ENCODE measurements around the gene SAMD10.
A peak's percentile ranks its signal among the peaks of the same experiment; 100 is the strongest.
"Not testable (repeated sequence)": the region's sequence is repeated elsewhere in the genome, so short reads cannot be mapped to it uniquely, and the experiment has no call there.

SAMD10 gene

DNA sequence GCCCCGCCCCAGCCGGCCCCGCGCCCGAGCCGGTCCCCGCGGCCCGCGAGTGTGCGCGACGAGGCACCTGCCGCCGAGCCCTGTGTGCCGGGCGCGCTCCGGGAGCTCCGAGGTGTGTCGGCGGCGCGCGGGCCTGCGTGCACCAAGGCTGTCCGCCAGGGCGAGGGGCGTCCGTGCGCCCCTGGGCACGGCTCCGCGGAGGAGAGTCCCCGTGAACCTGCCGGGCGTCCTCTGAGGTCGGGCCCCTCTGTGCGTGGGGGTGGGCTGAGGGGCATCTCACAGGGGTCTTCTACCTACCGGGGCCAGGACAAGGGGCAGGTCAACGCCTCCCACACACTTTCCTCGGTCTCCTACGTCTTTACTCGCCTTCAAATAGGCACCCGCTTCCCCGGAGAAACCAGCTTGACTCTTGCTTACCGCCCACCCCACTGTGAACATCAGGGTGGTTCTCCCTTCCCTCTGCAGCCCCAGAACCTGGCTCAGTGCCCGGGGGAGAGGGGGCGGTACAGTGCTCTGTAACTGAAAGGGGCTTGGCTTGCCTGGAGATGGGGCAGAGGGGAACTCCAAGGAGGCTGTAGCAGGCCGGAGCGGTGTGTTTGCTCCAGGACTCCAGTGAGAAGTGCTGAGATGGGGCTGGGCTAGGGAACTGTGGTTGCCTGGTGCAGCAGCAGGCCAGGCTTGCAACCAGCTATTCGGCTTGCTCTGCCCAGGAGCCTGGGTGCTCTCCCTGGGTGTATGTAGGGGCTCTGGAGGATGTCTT, at the start of gene SAMD10:
TSS of gene SAMD10 (minus strand) at position 86 of the 760 bp plus-strand sequence. CDS start 175 bp downstream, outside the sequence.
- DNase-seq: no peak

DNA sequence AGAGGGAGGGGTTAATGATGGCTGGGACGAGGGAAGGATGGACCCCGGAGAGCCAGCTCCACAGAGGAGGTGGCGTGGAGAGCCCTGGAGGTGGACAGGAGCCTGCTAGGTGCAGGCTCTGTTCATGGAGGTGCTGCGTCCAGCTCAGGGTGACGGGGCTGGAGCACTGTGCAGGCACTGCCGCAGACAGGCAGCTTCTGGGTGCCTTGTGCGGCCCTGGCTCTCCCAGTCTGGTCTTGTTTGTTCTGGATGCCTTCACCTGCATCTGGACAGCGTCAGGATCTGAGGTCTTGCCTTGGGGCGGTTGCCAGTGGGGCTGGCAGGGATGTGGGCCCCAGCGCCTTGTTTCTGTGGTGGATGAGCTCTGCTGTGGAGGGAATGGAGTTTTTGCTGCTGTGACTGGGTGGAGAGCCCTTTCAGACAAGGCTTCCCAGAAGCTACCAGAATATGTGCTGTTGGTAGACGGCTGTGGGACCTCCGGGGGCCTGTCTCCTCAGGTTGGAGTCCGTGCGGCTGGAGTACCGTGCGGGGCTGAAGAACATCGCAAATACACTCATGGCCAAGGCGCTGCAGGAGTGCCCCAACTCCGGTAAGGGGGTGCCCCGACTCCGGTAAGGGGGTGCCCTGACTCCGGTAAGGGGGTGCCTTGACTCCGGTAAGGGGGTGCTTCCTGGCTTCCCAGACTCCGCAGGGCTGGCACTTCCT, 48.7 kb upstream of the SAMD10 start:
- no peak for DNase-seq

DNA sequence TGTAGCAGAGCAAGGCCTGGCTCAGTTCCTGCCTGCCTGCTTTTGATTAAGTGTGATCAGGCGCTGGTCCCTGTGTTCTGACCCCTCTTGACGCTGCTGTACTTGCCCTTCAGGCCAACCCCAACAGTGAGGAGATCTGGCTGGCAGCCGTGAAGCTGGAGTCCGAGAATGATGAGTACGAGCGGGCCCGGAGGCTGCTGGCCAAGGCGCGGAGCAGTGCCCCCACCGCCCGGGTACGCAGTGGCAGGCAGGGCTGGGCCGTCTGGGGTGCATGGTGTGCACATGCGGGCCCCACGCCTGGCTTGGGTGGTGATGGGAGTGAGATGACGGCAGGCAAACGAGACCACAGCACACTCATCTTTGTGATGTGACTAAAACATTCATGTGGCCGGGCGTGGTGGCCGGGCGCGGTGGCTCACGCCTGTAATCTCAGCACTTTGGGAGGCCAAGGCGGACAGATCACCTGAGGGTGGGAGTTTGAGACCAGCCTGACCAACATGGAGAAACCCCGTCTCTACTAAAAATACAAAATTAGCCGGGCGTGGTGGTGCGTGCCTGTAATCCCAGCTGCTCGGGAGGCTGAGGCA, 46.5 kb upstream of the SAMD10 start:
- no peak for DNase-seq

DNA sequence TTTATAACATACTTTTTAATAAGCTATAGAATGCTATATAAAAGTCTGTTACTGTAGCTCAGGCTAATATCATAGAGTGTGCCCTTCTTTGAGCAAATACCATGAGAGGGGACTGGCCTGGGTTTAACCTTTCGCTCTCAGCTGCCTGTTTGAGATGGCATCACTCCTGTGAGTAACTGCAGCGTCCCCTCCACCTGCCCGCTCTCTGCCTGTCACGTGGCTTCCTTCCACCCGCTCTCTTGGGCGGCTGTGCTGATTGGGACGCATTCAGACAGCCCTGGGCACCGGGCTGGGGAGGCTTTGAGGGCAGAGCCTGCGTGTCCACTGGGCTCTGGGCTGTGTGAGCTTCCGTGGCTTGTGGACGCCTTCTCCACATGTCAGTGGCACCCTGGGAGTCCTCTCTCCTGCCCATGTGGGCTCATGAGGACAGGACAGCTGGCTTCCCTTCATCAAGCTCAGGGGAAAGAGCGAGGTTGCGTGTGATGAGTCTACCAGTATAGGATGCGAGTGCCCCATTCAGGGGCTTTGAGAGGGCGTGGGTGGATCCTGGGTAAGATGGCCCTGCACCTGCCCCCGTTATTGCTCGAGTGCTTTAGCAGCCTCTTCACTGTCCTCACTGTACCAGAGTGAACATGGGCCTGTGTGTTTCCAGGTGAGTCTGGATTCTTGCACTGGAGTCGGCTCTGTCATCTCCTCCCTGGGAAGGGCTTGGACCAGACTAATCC, 45.8 kb upstream of the SAMD10 start:
- no peak for DNase-seq

DNA sequence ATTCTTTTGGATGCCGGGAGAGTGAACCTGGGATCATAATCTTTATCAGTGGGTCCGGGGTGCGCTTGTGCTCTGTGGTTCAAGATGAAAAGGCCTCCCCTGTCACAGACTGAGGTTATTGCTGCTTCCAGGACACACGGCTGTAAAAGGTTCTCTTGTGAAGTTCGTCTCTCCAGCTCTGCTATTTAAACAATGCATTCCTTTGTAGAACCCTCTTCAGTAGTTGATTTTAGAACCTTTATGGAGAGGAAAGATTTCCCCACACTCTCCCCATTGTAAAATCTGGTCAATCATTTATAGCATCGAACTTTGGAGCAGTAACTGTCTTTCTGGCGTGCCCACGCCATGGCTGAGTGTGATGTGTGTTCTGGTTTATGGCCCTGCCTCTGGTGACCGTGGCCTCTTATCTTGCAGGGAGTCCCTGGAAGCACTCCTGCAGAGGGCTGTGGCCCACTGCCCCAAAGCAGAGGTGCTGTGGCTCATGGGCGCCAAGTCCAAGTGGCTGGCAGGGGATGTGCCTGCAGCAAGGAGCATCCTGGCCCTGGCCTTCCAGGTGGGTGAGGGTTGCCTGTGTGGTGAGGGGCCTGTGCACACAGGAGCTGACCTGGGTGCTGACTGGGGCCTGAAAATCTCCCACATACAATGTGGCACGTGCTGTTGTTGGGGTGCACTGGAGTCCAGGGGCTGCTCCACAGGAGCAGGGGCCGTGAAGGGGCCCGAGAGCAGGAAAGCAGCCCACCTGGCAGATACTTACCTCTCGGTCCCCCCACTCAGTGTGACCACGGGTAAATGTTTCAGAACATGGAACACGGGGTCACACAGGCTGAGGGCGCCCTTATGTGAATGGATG, 44.9 kb upstream of the SAMD10 start:
- DNase-seq: no peak

DNA sequence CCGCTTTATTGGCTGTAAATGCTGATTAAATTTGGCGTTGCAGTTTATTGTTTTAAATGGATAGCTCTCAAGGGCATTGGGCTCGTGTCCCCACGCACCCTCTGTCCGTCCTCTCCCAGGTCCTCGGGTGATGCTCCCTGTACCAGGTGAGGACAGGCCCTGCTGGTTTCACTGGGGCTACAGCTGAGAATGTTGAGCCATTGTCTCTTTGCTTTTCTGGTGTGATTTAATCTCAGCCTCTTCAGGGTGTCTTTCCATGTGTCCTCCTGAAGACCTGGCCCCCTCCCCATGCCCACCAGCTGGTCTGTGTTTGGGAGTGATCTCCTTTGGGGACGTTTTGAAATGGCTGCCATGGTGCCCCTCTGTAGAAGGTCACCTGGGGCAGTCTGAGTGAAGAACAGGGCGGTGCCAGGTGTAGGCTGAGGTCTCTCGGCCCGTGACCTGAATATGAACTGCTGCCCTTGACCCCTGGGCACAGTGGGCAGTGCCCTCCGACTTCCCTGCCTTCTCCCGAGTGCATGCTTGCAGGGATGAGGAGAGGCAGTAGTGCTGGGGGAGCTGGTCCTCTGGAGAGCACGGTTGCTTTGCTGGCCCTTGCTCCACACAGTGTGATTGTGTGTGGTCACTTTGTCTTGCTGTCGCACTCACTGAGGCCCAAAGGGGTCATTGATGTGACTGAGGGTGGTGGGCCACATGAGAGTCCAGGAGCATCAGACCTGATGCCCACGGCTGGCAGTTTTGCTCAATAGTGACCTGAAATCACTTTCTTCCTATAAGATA, 44.1 kb upstream of the SAMD10 start:
- DNase-seq: no peak

DNA sequence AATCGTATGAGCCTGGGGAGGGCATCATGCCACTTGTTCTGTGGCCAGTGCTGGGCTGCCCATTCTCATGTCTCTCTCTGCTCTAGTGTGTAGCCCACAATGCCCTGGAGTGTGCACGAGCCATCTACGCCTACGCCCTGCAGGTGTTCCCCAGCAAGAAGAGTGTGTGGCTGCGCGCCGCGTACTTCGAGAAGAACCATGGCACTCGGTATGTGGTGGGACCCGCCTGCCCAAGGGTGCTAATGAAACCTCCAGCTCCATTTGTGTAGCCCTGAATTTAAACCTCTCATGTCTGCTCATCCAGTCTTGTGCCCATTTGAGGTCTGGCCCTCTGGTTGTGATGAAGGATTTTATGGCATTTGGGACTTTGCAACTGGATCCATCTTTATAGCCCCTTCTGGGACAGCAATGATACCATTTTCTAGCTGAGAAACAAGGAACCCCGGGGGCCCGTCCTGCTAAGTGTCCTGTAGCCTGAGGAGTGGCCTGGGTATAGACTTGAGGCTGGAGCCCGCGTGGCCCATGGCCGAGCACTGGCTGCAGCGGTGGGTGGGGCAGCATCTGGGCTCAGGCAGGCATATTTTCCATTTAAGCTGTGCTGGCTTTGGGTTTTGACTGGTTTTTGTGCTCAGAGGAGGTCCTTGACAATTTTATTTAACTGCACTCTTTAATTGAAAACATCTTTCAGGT, 43.4 kb upstream of the SAMD10 start:
- DNase-seq: no peak

DNA sequence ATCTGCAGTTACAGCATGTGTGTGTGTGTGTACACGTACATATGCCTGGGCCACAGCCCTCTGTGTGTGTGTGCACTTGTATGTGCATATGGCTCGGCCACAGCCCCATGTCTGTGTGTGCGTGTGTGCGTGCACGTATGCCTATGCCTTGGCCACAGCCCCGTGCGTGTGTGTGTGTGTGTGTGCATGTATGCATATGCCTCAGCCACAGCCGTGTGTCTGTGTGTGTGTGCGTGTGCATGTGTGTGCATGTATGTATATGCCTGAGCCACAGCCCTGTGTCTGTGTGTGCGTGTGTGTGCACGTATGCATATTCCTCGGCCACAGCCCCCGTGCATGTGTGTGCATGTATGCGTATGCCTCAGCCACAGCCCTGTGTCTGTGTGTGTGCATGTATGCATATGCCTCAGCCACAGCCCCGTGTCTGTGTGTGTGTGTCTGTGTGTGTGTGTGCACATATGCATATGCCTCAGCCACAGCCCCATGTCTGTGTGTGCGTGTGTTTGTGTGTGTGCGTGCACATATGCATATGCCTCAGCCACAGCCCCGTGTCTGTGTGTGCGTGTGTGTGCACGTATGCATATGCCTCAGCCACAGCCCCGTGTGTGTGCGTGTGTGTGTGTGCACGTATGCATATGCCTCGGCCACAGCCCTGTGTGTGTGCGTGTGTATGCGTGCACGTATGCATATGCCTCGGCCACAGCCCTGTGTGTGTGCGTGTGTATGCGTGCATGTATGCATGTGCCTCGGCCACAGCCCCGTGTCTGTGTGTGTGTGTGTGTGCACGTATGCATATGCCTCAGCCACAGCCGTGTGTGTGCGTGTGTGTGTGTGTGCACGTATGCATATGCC, 41.9 kb upstream of the SAMD10 start:
- DNase-seq: no peak

DNA sequence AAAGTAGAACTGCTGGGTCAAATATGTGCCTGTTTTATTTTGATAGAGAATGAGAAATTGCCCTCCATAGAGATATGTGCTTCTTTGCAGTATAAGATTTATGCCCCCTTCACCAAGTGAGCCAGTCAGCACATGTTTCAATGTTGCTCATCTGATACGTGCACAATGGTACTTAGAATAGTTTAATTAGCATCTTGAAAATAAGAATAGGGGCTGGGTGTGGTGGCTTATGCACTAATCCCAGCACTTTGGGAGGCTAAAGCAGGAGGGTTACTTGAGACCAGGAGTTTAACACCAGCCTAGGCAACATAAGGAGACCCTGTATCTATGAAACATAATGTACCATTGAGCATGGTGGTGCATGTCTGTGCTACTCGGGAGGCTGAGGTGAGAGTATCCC, 36.2 kb upstream of the SAMD10 start:
- no peak for DNase-seq

DNA sequence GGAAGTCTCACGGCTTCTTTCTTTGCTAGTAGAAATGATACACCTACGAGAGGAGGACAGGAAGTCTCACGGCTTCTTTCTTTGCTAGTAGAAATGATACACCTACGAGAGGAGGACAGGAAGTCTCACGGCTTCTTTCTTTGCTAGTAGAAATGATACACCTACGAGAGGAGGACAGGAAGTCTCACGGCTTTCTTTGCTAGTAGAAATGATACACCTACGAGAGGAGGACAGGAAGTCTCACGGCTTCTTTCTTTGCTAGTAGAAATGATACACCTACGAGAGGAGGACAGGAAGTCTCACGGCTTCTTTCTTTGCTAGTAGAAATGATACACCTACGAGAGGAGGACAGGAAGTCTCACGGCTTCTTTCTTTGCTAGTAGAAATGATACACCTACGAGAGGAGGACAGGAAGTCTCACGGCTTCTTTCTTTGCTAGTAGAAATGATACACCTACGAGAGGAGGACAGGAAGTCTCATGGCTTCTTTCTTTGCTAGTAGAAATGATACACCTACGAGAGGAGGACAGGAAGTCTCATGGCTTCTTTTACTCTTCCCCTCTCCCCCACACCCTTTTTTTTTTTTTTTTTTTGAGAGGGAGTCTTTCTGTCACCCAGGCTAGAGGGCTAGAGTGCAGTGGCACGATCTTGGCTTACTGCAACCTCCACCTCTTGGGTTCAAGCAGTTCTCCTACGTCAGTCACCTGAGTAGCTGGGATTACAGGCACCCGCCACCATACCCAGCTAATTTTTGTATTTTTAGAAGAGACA, 33.1 kb upstream of the SAMD10 start:
- not testable (repeated sequence) for DNase-seq

DNA sequence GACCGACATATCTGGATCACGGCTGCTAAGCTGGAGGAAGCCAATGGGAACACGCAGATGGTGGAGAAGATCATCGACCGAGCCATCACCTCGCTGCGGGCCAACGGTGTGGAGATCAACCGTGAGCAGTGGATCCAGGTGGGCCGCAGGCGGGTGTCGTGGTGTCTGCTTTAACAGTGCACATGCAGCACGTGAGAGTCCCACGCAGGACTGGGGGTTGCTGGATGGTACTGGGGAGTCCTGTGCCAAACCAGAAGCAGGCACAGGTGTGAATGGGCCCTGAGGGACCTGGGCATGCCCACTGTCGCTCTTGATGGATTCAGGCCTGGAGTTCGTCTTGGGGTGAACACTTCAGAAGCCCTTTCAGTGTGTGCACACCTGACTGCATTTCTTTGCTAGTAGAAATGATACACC, 31.9 kb upstream of the SAMD10 start:
- DNase-seq: no peak

DNA sequence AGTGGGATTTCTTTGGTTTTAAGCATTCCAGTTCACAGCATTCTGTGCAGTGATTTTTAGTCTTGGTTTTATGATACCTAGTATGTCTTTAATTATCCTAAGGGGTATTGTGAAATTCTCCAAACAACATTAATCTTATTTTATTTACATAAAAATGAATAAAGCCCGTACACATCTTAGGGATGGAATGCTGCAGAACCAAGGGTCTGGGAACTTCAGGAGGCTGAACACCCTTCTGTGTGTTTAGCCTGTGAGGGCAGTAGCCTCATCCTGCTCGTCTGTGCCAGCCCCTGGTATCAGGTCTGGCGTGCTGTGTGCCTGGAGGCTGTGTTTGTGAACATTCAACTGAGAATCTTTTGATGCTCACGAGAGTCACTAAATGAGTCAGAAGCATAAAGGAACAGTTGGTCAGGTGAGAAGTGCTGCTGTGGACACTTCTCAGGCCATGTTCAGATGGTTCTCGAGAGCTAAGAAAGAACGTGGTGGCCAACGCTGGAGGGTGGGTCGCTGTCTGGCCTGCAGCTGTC, 31.3 kb upstream of the SAMD10 start:
- DNase-seq: no peak

DNA sequence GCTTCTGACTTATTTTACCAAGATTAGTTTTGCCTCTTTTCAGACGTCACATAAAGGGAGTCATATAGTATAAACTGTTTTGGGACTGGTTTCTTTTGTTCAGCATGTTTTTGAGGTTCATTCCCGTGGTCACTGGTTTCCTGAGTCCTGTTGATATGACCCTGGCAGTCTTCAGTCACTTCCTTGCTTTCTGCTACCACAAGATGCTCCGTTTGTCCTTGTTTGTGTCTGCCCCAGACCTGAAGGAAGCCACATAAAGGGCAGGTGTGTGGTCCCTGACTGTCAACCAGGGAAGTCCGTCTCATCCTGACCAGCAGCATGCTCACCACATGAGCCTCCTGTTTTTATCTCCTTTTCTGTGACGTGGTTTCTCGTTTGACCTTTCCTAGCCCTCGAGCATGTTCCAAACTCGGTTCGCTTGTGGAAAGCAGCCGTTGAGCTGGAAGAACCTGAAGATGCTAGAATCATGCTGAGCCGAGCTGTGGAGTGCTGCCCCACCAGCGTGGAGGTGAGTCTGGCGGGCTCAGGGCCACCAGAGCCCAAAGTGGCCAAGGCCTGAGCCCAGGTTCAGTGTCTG, 30.5 kb upstream of the SAMD10 start:
- DNase-seq: no peak

DNA sequence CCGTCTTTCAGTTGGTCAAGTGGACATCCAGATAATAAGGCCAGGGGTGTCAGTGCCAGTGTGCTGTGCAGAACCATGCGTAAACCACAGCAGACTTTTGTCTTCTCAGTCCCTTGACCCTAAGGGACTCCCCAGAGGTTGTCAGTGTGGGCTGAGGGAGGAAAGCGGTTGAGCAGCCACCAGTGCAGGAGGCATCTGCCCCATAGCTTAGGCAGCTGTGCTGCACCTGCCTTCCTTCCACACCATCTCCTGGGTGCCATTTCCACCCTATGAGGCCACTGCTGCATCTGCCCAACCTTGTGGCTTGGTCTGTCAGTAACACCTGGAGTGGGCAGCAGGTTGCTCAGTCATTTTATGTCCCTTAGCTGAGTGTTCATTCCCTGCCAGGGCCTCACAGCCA, 27.5 kb upstream of the SAMD10 start:
- no peak for DNase-seq

DNA sequence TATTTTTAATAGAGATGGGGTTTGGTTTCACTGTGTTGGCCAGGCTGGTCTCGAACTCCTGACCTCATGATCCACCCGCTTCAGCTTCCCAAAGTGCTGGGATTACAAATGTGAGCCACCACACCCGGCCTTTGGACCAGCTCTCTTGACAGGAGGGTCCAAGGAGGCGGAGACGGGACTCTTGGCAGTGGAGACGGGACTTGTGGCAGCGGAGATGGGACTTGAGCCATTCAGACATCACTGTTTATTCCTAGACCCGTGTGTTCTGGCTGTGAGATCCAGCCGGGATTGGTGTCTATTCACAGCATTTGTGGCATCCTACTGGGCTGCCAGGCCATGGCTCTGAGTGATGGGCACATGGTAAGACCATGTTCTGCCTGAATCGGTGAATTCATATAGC, 27.0 kb upstream of the SAMD10 start:
- no peak for DNase-seq

DNA sequence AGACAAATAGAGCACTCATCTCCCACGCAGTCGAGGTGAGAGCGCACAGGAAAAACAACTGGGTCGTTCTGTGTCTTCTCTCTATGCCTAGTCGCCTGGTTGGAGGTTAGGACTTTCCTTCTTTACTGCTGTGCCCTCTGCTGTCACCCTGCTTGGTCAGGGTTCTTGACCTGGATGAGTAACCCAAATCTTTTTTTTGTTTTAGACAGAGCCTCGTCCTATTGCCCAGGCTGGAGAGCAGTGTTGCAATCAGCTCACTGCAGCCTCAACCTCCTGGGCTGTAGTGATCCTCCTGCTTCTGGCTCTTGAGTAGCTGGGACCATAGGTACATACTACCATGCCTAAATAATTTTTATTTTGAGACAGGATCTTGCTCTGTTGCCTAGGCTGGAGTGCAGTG, 26.0 kb upstream of the SAMD10 start:
- DNase-seq: no peak

DNA sequence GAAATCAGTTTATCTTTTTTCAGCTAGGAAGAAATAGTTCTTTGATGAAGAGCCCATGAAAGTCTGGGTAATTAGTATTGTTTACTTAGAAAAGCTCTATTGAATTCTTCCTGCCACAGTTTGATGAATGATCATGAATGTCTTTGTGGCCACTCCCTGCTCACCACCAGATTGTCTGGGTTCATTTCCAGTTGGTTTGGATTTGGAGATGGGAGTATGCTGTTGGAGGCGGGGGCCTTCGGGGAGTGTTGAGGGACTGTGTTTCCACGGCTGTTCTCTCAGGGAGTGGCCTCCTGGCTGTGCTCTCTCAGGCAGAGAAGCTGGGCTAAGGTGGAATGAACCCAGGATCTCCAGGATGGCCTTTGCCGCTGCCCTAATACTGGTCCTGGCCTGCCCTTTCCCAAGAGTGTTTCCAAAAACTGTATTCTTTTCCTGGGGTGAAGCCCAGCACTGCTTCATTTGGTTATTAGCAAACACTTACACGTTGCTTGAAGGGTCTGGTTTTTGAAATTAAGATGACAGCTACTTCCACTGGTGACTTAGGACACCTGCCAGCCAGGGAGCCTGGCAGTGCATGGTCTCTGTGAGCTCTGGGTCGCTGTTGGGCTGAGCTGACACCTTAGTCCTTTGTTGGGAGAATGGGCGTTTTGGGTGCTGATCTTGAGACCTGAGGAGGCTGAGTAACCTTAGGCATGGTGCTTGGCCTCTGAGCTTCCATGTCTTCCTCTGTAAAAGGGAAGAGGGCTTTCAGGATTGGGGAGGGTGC, 24.7 kb upstream of the SAMD10 start:
- DNase-seq: peak; percentile 82

DNA sequence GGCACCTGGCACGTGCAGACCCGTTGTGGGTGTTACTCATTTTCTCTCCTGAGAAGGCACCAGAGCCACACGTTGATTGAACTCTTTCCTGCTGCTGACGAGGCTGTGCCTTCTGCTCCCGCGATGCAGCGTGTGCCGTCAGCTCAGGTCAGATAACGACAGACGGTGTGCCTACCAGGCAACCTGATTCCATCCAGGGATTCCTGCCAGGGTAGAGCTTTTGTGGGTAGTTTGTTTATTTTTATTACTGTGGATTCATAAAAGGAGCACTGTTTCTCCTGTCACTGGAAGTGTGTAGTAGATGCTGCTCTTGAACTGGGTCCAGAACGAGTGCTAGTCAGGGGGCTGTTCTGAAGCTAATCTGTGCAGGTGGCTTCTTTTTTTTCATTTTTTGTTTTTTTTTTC, 22.2 kb upstream of the SAMD10 start:
- DNase-seq: no peak

Data from kidney glomerular epithelial cell (primary cell).